ENCODE measurements around the gene POU5F1.

Gene POU5F1

DNA sequence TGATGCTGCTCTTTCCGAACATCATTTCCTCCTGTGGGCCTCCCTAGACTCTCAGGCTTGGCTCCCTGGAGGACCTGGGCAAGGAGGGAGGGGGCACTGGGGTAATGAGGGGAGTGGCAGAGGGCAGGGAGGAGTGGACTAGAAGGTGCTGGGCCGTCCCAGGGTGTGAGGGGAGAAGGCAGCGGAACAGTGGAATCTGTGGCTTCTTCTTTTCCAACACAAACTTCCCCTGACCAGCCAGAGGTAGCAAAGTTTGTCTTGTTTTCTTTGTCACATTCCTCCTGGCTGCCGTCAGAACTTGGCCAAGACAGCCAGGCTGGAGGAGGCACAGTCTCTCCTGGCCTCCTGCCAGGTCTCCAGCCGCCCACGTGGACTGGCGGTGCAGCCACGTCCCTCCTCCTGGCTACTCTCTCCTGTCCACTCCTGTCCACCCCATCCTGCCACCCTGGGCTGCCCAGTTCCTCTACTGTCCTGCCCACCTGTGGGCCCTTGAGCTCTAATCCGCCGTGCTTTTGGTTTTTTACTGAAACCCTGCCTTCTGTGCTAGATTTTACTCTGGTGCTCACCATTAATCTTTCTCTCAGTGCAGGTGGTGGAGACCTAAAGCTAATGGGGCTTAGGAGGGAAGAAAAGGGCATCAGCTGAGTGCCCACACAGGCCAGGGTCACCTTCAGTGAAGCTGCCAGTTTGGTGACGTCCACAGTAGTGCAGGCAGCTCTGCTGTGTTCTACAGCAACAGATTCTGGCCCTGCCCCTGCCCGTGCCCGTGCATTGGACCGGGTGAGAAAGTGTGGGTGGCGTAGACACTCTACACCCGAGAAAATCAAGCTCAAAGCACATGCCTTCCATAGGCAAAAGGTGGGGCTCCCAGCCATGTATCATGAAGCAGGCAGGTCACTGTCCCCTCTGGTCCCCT, 47.4 kb downstream of the POU5F1 start:
- peaks cover 57% of the 10 kb centered on the region for H3K27me3 Mint-ChIP-seq
- no peaks in the 10 kb centered on the region for H3K36me3 Mint-ChIP-seq
- H3K27ac Mint-ChIP-seq: no peak overlapping the region
- H3K9me3 Mint-ChIP-seq: no peaks in the 10 kb centered on the region
- ATAC-seq: no peak
- H3K4me3 Mint-ChIP-seq: no peak overlapping the region
- H3K4me1 Mint-ChIP-seq: peaks cover 19% of the 10 kb centered on the region

DNA sequence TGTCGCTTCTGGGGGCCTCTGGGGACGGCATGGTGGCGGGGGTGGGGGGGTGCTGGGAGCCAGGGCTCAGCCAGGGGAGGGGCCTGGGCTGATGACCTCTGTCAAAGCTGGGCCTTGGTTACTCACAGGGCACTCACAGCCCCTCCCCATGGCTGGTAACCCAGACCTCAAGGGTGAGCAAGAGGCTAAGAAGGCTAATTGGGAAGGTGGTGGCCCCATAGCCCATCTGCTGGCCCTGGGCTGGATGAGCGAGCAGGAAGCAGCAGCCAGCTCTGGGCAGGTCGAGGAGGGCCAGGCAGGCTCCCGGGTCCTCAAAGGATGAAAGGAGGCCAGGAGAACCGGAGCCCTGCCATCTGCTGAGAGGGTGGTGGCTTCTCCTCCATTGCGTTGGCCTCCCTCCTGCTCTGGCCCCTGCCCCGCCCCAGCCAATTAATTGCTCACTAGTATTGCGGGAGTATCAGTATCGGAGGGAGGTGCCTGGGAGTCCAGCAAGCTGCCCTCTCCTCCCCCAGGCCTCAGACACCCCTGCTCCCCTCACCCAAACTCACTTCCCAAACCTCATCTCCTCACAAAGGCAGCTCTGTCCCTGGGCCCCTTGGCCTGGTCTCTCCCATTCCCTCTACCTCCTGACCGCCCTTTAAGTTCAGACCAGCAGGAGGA, 49.2 kb downstream of the POU5F1 start:
- Mint-ChIP-seq H3K36me3 (no peaks in the 10 kb centered on the region), H3K4me3 (no peak overlapping the region), H3K4me1 (peaks cover 7% of the 10 kb centered on the region), H3K9me3 (no peaks in the 10 kb centered on the region), H3K27me3 (peaks cover 56% of the 10 kb centered on the region), H3K27ac (no peak overlapping the region)
- no peak for ATAC-seq

- Mint-ChIP-seq H3K9me3 (no peaks in the 10 kb centered on the region), H3K27me3 (peaks cover 63% of the 10 kb centered on the region), H3K4me1 (peaks cover 9% of the 10 kb centered on the region), H3K36me3 (no peaks in the 10 kb centered on the region), H3K4me3 (no peak within 1 kb of the TSS), H3K27ac (no peak within 1 kb of the TSS)
- ATAC-seq: no peak
Observed at GRCh38 chr6:31120151-31120915, 50.1 kb downstream of the POU5F1 start, which contains the start of gene CDSN. Gene CDSN, minus strand, starts transcription at chr6:31120446. Its CDS starts 27 bp downstream, at chr6:31120419.

- peaks cover 17% of the 10 kb centered on the region for H3K4me1 Mint-ChIP-seq
- no peak overlapping the region for H3K27ac Mint-ChIP-seq
- no peaks in the 10 kb centered on the region for H3K9me3 Mint-ChIP-seq
- ATAC-seq: no peak
- no peaks in the 10 kb centered on the region for H3K36me3 Mint-ChIP-seq
- H3K27me3 Mint-ChIP-seq: peaks cover 62% of the 10 kb centered on the region
- no peak overlapping the region for H3K4me3 Mint-ChIP-seq
Observed at GRCh38 chr6:31118178-31118577, 52.3 kb downstream of the POU5F1 start.

GRCh38 chr6:31116661-31117385, 53.7 kb downstream of the POU5F1 start:
- ATAC-seq: no peak
- no peak overlapping the region for H3K27ac Mint-ChIP-seq
- H3K27me3 Mint-ChIP-seq: peaks cover 69% of the 10 kb centered on the region
- no peaks in the 10 kb centered on the region for H3K36me3 Mint-ChIP-seq
- H3K9me3 Mint-ChIP-seq: no peaks in the 10 kb centered on the region
- H3K4me1 Mint-ChIP-seq: peaks cover 17% of the 10 kb centered on the region
- no peak overlapping the region for H3K4me3 Mint-ChIP-seq

DNA sequence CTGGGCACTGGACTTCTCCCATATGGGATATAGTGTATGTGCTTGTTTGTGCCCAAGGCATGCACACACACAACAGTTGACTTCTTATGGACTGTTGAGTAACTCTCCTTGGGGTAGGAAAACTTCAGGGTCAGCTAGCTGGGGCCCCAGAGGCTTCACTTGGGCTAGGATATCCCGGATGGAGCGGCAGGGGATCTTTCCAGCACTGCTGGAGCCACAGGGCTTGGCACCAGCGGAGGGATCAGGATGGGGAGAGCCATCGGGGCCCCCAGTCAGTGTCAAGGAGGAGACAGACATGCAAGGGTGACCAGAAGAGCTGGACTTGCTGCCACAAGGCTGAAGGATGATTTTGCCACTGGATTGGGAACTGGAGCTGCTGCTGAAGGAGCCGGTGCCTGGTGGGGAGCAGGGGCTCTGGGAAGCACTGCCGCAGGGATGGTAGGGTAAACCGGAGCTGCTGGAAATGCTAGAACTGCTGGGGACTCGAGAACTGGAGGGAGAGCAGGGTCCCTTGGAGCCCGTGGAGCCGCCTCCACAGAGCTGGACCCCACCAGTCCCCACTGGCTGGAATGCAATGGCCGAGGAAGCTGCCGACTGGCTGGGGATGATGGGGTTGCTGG, 54.4 kb downstream of the POU5F1 start:
- Mint-ChIP-seq H3K4me1 (peaks cover 17% of the 10 kb centered on the region), H3K9me3 (no peaks in the 10 kb centered on the region), H3K4me3 (no peak overlapping the region), H3K36me3 (no peaks in the 10 kb centered on the region), H3K27me3 (peaks cover 70% of the 10 kb centered on the region), H3K27ac (peak overlapping the region; percentile 11)
- ATAC-seq: no peak

- H3K27me3 Mint-ChIP-seq: peaks cover 78% of the 10 kb centered on the region
- H3K4me3 Mint-ChIP-seq: no peak overlapping the region
- peak overlapping the region; percentile 11 for H3K27ac Mint-ChIP-seq
- H3K4me1 Mint-ChIP-seq: peaks cover 17% of the 10 kb centered on the region
- no peaks in the 10 kb centered on the region for H3K36me3 Mint-ChIP-seq
- H3K9me3 Mint-ChIP-seq: no peaks in the 10 kb centered on the region
- ATAC-seq: peak; percentile 52
Observed at GRCh38 chr6:31114970-31115849, 55.3 kb downstream of the POU5F1 start.

DNA sequence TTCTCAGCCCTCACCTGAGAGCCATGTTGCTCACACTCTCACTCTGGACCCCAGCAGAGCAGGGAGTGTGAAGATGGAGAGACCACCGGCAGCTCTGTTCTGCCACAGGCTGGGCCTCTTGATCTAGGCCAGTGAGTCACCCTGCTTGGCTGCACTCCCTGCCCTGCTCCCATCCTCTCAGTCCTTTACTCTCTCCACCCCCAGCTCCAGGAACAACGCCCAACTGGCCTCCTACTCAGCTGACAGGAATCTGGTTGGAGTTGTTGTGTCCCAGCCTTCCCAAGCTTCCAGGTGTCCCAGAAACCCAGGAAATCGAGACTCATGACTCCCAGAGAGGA, 56.0 kb downstream of the POU5F1 start, which contains the start of gene PSORS1C1:
Gene PSORS1C1, plus strand, starts transcription at position 260 of the 338 bp plus-strand sequence. CDS start 14,833 bp downstream, outside the sequence.
- peaks cover 85% of the 10 kb centered on the region for H3K27me3 Mint-ChIP-seq
- no peaks in the 10 kb centered on the region for H3K36me3 Mint-ChIP-seq
- no peak within 1 kb of the TSS for H3K4me3 Mint-ChIP-seq
- peak within 1 kb of the TSS; percentile 11 for H3K27ac Mint-ChIP-seq
- H3K4me1 Mint-ChIP-seq: peaks cover 17% of the 10 kb centered on the region
- ATAC-seq: no peak
- H3K9me3 Mint-ChIP-seq: no peaks in the 10 kb centered on the region
